Fibroblast of mammary gland (primary cell): ENCODE data around the gene DNAH1.
A peak's percentile ranks its signal among the peaks of the same experiment; 100 is the strongest.

Experiments
- DNase-seq: peaks from one replicate; pipeline ENCODE4 v3.0.0-alpha.2; 2010; ENCODE audit warnings: low read depth
- H3K4me3 ChIP-seq: 2 replicates; pipeline ENCODE4 v1.5.1; 2011; ENCODE audit warnings: low read depth, mild to moderate bottlenecking, low read length, moderate library complexity; ENCODE audit not compliant: control insufficient read depth
- CTCF ChIP-seq: conservative IDR thresholded peaks from 2 replicates; pipeline ENCODE4 v1.5.1; 2011; ENCODE audit warnings: low read depth, low read length, inconsistent platforms; ENCODE audit not compliant: control insufficient read depth, insufficient read depth

DNAH1 gene

GRCh38 chr3:52428151-52429005, 112.3 kb downstream of the DNAH1 start:
- TF ChIP-seq CTCF = peak; percentile 89
- no peak overlapping the region for H3K4me3 ChIP-seq
- DNase-seq = peak; percentile 84

- no peak for DNase-seq
- no peak overlapping the region for H3K4me3 ChIP-seq
- TF ChIP-seq CTCF = no peak
Measured at GRCh38 chr3:52429031-52429430, 112.9 kb downstream of the DNAH1 start.

GRCh38 chr3:52429779-52430415, 113.8 kb downstream of the DNAH1 start:
- TF ChIP-seq CTCF = no peak

GRCh38 chr3:52430416-52430810, 114.3 kb downstream of the DNAH1 start:
- DNase-seq = no peak

More at GRCh38 chr3:52429779-52430415, 113.8 kb downstream of the DNAH1 start:
- no peak for DNase-seq
- H3K4me3 ChIP-seq = no peak overlapping the region

GRCh38 chr3:52431459-52432223, 115.5 kb downstream of the DNAH1 start:
- DNase-seq = no peak
- no peak for TF ChIP-seq CTCF
- no peak overlapping the region for H3K4me3 ChIP-seq

More at GRCh38 chr3:52430416-52430810, 114.3 kb downstream of the DNAH1 start:
- no peak for TF ChIP-seq CTCF
- H3K4me3 ChIP-seq = no peak overlapping the region

- no peak for TF ChIP-seq CTCF
- DNase-seq = no peak
- H3K4me3 ChIP-seq = no peak overlapping the region
Measured at GRCh38 chr3:52432225-52432624, 116.1 kb downstream of the DNAH1 start.
